ENCODE data around the gene NTNG2. TPM values are rescaled to one million over a fixed set of nuclear protein-coding genes. Genes with fewer than 3 reads are reported as not detected.
A peak's percentile ranks its signal among the peaks of the same experiment; 100 is the strongest.

Gene NTNG2
- total and polyA plus RNA-seq, 2 donors (not counting 3 experiments of a cell fraction or from before 2014, with no cell fraction given): 0.08 to 0.88 TPM

GRCh38 chr9:132239999-132240840 lies 78.4 kb downstream of the NTNG2 start:
- H3K9me1 ChIP-seq (replicated peaks; ENCODE audit: control insufficient read depth, extremely low read depth, insufficient read depth, low read length): no peaks in the 10 kb centered on the region
- H3K9ac ChIP-seq (replicated peaks; ENCODE audit: extremely low read depth, insufficient read depth, low read length): no peak overlapping the region
- no peaks in the 10 kb centered on the region for H3K36me3 ChIP-seq (ENCODE audit: control insufficient read depth in 2 of 2, extremely low read depth in 1 of 2, insufficient read depth in 2 of 2, low read length in 2 of 2)
- no peak for TF ChIP-seq EZH2 (IDR thresholded peaks at IDR 0.05; ENCODE audit: borderline replicate concordance, low read depth, low read length, severe bottlenecking)
- no peak for TF ChIP-seq GATA2 (IDR thresholded peaks at IDR 0.05; ENCODE audit: insufficient read depth, insufficient read length, low read depth, low read length)
- TF ChIP-seq FOS (IDR thresholded peaks at IDR 0.05; ENCODE audit: borderline replicate concordance, insufficient read depth, low read length): no peak
- TF ChIP-seq POLR2A (IDR thresholded peaks at IDR 0.05; ENCODE audit: low read depth, low read length): no peak
- no peak for TF ChIP-seq POLR2AphosphoS5 (IDR thresholded peaks at IDR 0.05; ENCODE audit: insufficient read depth, low read depth, low read length)
- BruUV-seq (replicated peaks): no TSS peak
- no peaks in the 10 kb centered on the region for H3K79me2 ChIP-seq (ENCODE audit: control insufficient read depth, insufficient read depth, low read length)
- intact Hi-C loops (cut with micrococcal nuclease): no loop called here
- DNase-seq (ENCODE audit: low read depth, low spot score) (no peak), FAIRE-seq (no peak)
- H2AFZ ChIP-seq (ENCODE audit: low read depth, low read length): peak overlapping the region; percentile 61
- dilution Hi-C loops (cut with MboI; ENCODE audit: extremely low pct_ligation_motif_present, low sequenced_read_pairs): no loop called here
- H3K4me1 ChIP-seq (ENCODE audit: control insufficient read depth, extremely low read depth, insufficient read depth, low read length): peaks cover 7% of the 10 kb centered on the region
- ChIA-PET CTCF (interaction anchor here (1.3 to 10.1 kb wide), 7 partner anchors 12 to 485 kb away, joined by 4 to 408 read pairs (median 8); no protein-coding TSS in a partner anchor), POLR2A (no interaction called here)
- H3K4me3 ChIP-seq (replicated peaks in 1 of 3; ENCODE audit: insufficient read depth in 1 of 3, low read depth in 1 of 3, low read length in 3 of 3): no peak overlapping the region
- H3K27me3 ChIP-seq (ENCODE audit: control insufficient read depth in 2 of 2, insufficient read depth in 2 of 2, low read length in 2 of 2): peaks cover under 1 to 1% of the 10 kb centered on the region in 2 experiments
- no peaks in the 10 kb centered on the region for H3K9me3 ChIP-seq (replicated peaks; ENCODE audit: control insufficient read depth, insufficient read depth, low read length)
- no peak overlapping the region for H3K27ac ChIP-seq (ENCODE audit: insufficient read depth, low read depth, low read length)
- no peak overlapping the region for H3K4me2 ChIP-seq (ENCODE audit: insufficient read depth, low read length)
- H4K20me1 ChIP-seq (replicated peaks; ENCODE audit: control insufficient read depth, extremely low read depth, insufficient read depth, low read length): no peaks in the 10 kb centered on the region

GRCh38 chr9:132240841-132241482 lies 79.1 kb downstream of the NTNG2 start:
- peak; percentile 92 for DNase-seq (ENCODE audit: low read depth, low spot score)
- Histone ChIP-seq H3K4me3 (replicated peaks in 1 of 3; ENCODE audit: insufficient read depth in 1 of 3, low read depth in 1 of 3, low read length in 3 of 3) (peak overlapping the region; percentile 41 to 63 (median 54)), H3K4me1 (ENCODE audit: control insufficient read depth, extremely low read depth, insufficient read depth, low read length) (peaks cover 7% of the 10 kb centered on the region), H3K36me3 (ENCODE audit: control insufficient read depth in 2 of 2, extremely low read depth in 1 of 2, insufficient read depth in 2 of 2, low read length in 2 of 2) (no peaks in the 10 kb centered on the region), H3K27me3 (ENCODE audit: control insufficient read depth in 2 of 2, insufficient read depth in 2 of 2, low read length in 2 of 2) (peaks cover 4 to 5% of the 10 kb centered on the region in 2 experiments), H3K27ac (ENCODE audit: insufficient read depth, low read depth, low read length) (no peak overlapping the region), H3K79me2 (ENCODE audit: control insufficient read depth, insufficient read depth, low read length) (no peaks in the 10 kb centered on the region), H3K9ac (replicated peaks; ENCODE audit: extremely low read depth, insufficient read depth, low read length) (no peak overlapping the region), H3K4me2 (ENCODE audit: insufficient read depth, low read length) (peak overlapping the region; percentile 72), H4K20me1 (replicated peaks; ENCODE audit: control insufficient read depth, extremely low read depth, insufficient read depth, low read length) (no peaks in the 10 kb centered on the region), H3K9me1 (replicated peaks; ENCODE audit: control insufficient read depth, extremely low read depth, insufficient read depth, low read length) (no peaks in the 10 kb centered on the region), H3K9me3 (replicated peaks; ENCODE audit: control insufficient read depth, insufficient read depth, low read length) (no peaks in the 10 kb centered on the region), H2AFZ (ENCODE audit: low read depth, low read length) (peak overlapping the region; percentile 99)
- TF ChIP-seq JUN (IDR thresholded peaks at IDR 0.05; ENCODE audit: borderline replicate concordance, insufficient read depth, insufficient read length, low read depth) (no peak), MYC (IDR thresholded peaks at IDR 0.05; ENCODE audit: low read depth, low read length) (no peak), FOS (IDR thresholded peaks at IDR 0.05; ENCODE audit: borderline replicate concordance, insufficient read depth, low read length) (no peak), CTCF (IDR thresholded peaks at IDR 0.05; ENCODE audit: extremely low read depth in 1 of 2, insufficient read depth in 1 of 2, low read depth in 1 of 2, low read length in 2 of 2) (no peak), EZH2 (IDR thresholded peaks at IDR 0.05; ENCODE audit: borderline replicate concordance, low read depth, low read length, severe bottlenecking) (no peak), MAX (IDR thresholded peaks at IDR 0.05; ENCODE audit: insufficient read depth, insufficient read length) (no peak), POLR2A (IDR thresholded peaks at IDR 0.05; ENCODE audit: low read depth, low read length) (no peak)
- no TSS peak for BruUV-seq (replicated peaks)
- ChIA-PET POLR2A (no interaction called here), CTCF (interaction anchor here (1.0 to 10.1 kb wide), 5 partner anchors 12 to 478 kb away, joined by 3 to 408 read pairs (median 4); no protein-coding TSS in a partner anchor)
- intact Hi-C loops (cut with micrococcal nuclease): no loop called here
- FAIRE-seq: peak; percentile 84
- dilution Hi-C loops (cut with MboI; ENCODE audit: extremely low pct_ligation_motif_present, low sequenced_read_pairs): no loop called here
